ENCODE results near the gene COL16A1. TPM values are rescaled to one million over a fixed set of nuclear protein-coding genes. Genes with fewer than 3 reads are reported as not detected.
A peak's percentile ranks its signal among the peaks of the same experiment; 100 is the strongest.

COL16A1 gene
- total RNA-seq, 4 donors from 2014 or later: 79.7 to 128 (median 94.7) TPM

GRCh38 chr1:31617916-31618746, 85.7 kb downstream of the COL16A1 start:
- 12 to 23% methylated on average over 33 to 55 of the region's 56 CpGs for WGBS, 2 donors
- TF ChIP-seq CTCF (IDR thresholded peaks at IDR 0.05) (no peak), POLR2A (IDR thresholded peaks at IDR 0.05) (no peak)
- intact Hi-C loops (cut with DNase I; ENCODE audit: low total_unique reads): no loop called here
- peak in 1 of 2 donors; percentile 84 for DNase-seq (ENCODE audit: low spot score in 2 of 2)
- no peak overlapping the region for H3K4me3 ChIP-seq (ENCODE audit: low read depth, poor library complexity, severe bottlenecking)

- TF ChIP-seq CTCF (IDR thresholded peaks at IDR 0.05): no peak
- no peak for TF ChIP-seq POLR2A (IDR thresholded peaks at IDR 0.05)
- DNase-seq (ENCODE audit: low spot score in 2 of 2): peak in 1 of 2 donors; percentile 75
- WGBS, 2 donors: 7 to 19% methylated on average over 20 to 38 of the region's 48 CpGs
- intact Hi-C loops (cut with DNase I; ENCODE audit: low total_unique reads): no loop called here
- no peak within 1 kb of the TSS for H3K4me3 ChIP-seq (ENCODE audit: low read depth, poor library complexity, severe bottlenecking)
Measured at GRCh38 chr1:31617218-31617915, 86.5 kb downstream of the COL16A1 start, which contains the start of gene HCRTR1. Gene HCRTR1 (plus strand): TSS chr1:31617689. CDS start chr1:31619193, 1,504 bp downstream.

- intact Hi-C loops (cut with DNase I; ENCODE audit: low total_unique reads): no loop called here
- H3K4me3 ChIP-seq (ENCODE audit: low read depth, poor library complexity, severe bottlenecking): no peak overlapping the region
- 50 to 88% methylated on average over 2 of the region's 2 CpGs for WGBS, 2 donors
- peak in 1 of 2 donors; percentile 32 for DNase-seq (ENCODE audit: low spot score in 2 of 2)
- TF ChIP-seq CTCF (IDR thresholded peaks at IDR 0.05) (no peak), POLR2A (IDR thresholded peaks at IDR 0.05) (no peak)
Measured at GRCh38 chr1:31615939-31616338, 87.9 kb downstream of the COL16A1 start.

- WGBS, 2 donors: 83 to 91% methylated on average over 6 of the region's 6 CpGs
- peak in 1 of 2 donors; percentile 52 for DNase-seq (ENCODE audit: low spot score in 2 of 2)
- TF ChIP-seq CTCF (IDR thresholded peaks at IDR 0.05): no peak
- no peak for TF ChIP-seq POLR2A (IDR thresholded peaks at IDR 0.05)
- no peak overlapping the region for H3K4me3 ChIP-seq (ENCODE audit: low read depth, poor library complexity, severe bottlenecking)
- intact Hi-C loops (cut with DNase I; ENCODE audit: low total_unique reads): no loop called here
Measured at GRCh38 chr1:31615414-31615813, 88.4 kb downstream of the COL16A1 start.

GRCh38 chr1:31614414-31615005, 89.3 kb downstream of the COL16A1 start:
- intact Hi-C loops (cut with DNase I; ENCODE audit: low total_unique reads): no loop called here
- DNase-seq (ENCODE audit: low spot score in 2 of 2): peak in 1 of 2 donors; percentile 84
- H3K4me3 ChIP-seq (ENCODE audit: low read depth, poor library complexity, severe bottlenecking): no peak overlapping the region
- TF ChIP-seq CTCF (IDR thresholded peaks at IDR 0.05): no peak
- no peak for TF ChIP-seq POLR2A (IDR thresholded peaks at IDR 0.05)
- WGBS, 2 donors: 71 to 72% methylated on average over 8 of the region's 8 CpGs

Data from lower leg skin (tissue), 4 donors.